ENCODE measurements around the gene HM13. TPM values are rescaled to one million over a fixed set of nuclear protein-coding genes. Genes with fewer than 3 reads are reported as not detected.
"Not testable (repeated sequence)": the region's sequence is repeated elsewhere in the genome, so short reads cannot be mapped to it uniquely, and the experiment has no call there.

Gene HM13
- total RNA-seq = 100 to 1,000 TPM; 120 to 206 TPM
- polyA plus RNA-seq (2013, experiment 1 of 2) = 85.1 TPM
- polyA plus RNA-seq (2013, experiment 2 of 2) = 81.4 TPM
- long read RNA-seq, experiment 1, partial matches to known transcripts = 1 of 32 reads
- long read RNA-seq, experiment 1, other reads (novel, unspliced or antisense) = 21 of 32 reads
- long read RNA-seq, experiment 2, transcript HM13-202 (12 exons, 1,606 nt) = major isoform, 143 of 185 reads
- long read RNA-seq, experiment 2, partial matches to known transcripts = 12 of 185 reads
- long read RNA-seq, experiment 2, other reads (novel, unspliced or antisense) = 23 of 185 reads
- long read RNA-seq, experiment 3, transcript HM13-202 (12 exons, 1,606 nt) = major isoform, 835 of 1,039 reads
- long read RNA-seq, experiment 3, transcript HM13-224 (3 exons, 3,932 nt) = minor isoform, 20 of 1,039 reads
- long read RNA-seq, experiment 3, transcript HM13-201 (13 exons, 1,809 nt) = minor isoform, 7 of 1,039 reads
- long read RNA-seq, experiment 3, transcript HM13-204 (13 exons, 3,810 nt) = minor isoform, 8 of 1,039 reads
- long read RNA-seq, experiment 3, partial matches to known transcripts = 73 of 1,039 reads
- long read RNA-seq, experiment 3, other reads (novel, unspliced or antisense) = 86 of 1,039 reads
- long read RNA-seq, experiment 4, transcript HM13-204 (13 exons, 3,810 nt) = minor isoform, 7 of 338 reads
- long read RNA-seq, experiment 4, transcript HM13-202 (12 exons, 1,606 nt) = major isoform, 299 of 338 reads
- long read RNA-seq, experiment 4, partial matches to known transcripts = 2 of 338 reads
- long read RNA-seq, experiment 4, other reads (novel, unspliced or antisense) = 27 of 338 reads

DNA sequence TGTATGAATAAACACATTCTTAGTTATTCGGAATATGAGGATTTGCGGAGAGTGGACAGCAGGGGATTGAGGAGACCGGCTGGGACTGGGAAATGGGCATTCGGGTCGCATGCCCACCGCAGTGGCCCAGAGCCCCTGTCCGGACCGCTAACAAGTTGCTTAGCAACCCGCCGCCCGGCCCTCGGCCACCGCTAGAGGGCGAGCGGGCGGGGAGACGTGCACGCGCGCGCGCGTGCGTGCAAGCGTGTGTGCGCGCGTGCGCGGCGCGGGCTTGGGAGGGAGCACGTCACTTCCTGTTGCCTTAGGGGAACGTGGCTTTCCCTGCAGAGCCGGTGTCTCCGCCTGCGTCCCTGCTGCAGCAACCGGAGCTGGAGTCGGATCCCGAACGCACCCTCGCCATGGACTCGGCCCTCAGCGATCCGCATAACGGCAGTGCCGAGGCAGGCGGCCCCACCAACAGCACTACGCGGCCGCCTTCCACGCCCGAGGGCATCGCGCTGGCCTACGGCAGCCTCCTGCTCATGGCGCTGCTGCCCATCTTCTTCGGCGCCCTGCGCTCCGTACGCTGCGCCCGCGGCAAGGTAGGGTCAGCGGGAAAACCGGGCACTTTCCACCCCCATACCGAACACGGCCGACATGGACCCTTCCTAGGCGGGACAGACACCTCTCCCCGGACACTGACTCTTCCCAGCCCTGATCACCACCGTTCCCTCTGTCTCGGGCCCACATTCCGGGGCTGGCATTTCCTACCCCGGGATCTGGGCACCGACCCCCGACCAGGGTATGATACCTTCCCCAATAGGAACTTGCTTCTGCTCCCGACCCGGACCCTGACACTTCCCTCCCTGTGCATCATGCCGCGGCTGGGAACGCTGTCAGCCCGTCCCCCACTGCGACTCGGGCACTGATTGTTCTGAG, at the start of gene HM13:
Gene HM13 (plus strand): TSS at position 289 of the 918 bp plus-strand sequence. CDS start 110 bp downstream, at position 399.
- H3K9ac ChIP-seq (ENCODE audit: extremely low read depth, low read length, poor library complexity, severe bottlenecking) = peak within 1 kb of the TSS; percentile 92
- TF ChIP-seq, protein P1, sequence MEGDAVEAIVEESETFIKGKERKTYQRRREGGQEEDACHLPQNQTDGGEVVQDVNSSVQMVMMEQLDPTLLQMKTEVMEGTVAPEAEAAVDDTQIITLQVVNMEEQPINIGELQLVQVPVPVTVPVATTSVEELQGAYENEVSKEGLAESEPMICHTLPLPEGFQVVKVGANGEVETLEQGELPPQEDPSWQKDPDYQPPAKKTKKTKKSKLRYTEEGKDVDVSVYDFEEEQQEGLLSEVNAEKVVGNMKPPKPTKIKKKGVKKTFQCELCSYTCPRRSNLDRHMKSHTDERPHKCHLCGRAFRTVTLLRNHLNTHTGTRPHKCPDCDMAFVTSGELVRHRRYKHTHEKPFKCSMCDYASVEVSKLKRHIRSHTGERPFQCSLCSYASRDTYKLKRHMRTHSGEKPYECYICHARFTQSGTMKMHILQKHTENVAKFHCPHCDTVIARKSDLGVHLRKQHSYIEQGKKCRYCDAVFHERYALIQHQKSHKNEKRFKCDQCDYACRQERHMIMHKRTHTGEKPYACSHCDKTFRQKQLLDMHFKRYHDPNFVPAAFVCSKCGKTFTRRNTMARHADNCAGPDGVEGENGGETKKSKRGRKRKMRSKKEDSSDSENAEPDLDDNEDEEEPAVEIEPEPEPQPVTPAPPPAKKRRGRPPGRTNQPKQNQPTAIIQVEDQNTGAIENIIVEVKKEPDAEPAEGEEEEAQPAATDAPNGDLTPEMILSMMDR (conservative IDR thresholded peaks at IDR 0.05) = peak; percentile 100
- Mint-ChIP-seq H3K36me3 (ENCODE audit: low read depth) (peaks cover 7% of the 10 kb centered on the region), H3K4me1 (no peaks in the 10 kb centered on the region), H3K4me3 (no peak within 1 kb of the TSS), H3K27me3 (ENCODE audit: insufficient read depth) (peaks cover 4% of the 10 kb centered on the region), H3K9me3 (no peaks in the 10 kb centered on the region), H3K27ac (no peak within 1 kb of the TSS)
- no peaks in the 10 kb centered on the region for H3K9me3 ChIP-seq (ENCODE audit: control insufficient read depth, low read length)
- peaks cover 25% of the 10 kb centered on the region for H3K36me3 ChIP-seq (ENCODE audit: control insufficient read depth, insufficient read depth, low read length)
- peak; percentile 96 for DNase-seq
- H3K4me1 ChIP-seq (ENCODE audit: control insufficient read depth, insufficient read depth, low read length) = peaks cover 6% of the 10 kb centered on the region
- H3K27me3 ChIP-seq (ENCODE audit: control insufficient read depth, insufficient read depth, low read length, poor library complexity, severe bottlenecking) = no peaks in the 10 kb centered on the region
- WGBS, 2 experiments (ENCODE audit: insufficient coverage in 1 of 2, insufficient read length in 1 of 2) = 1% methylated on average over 21 to 86 of the region's 86 CpGs
- H3K27ac ChIP-seq (ENCODE audit: low read depth, low read length) = peak within 1 kb of the TSS; percentile 54
- peak within 1 kb of the TSS; percentile 89 for H3K4me3 ChIP-seq (ENCODE audit: low read length)

- H3K27ac Mint-ChIP-seq; H3K4me3 ChIP-seq (ENCODE audit: low read length); H3K9ac ChIP-seq (ENCODE audit: extremely low read depth, low read length, poor library complexity, severe bottlenecking); H3K4me1 Mint-ChIP-seq; H3K4me1 ChIP-seq (ENCODE audit: control insufficient read depth, insufficient read depth, low read length); H3K27ac ChIP-seq (ENCODE audit: low read depth, low read length); H3K4me3 Mint-ChIP-seq; H3K36me3 Mint-ChIP-seq (ENCODE audit: low read depth); DNase-seq; H3K36me3 ChIP-seq (ENCODE audit: control insufficient read depth, insufficient read depth, low read length); H3K27me3 ChIP-seq (ENCODE audit: control insufficient read depth, insufficient read depth, low read length, poor library complexity, severe bottlenecking): not testable (repeated sequence)
- Mint-ChIP-seq H3K27me3 (ENCODE audit: insufficient read depth) (peaks cover 30% of the 10 kb centered on the region), H3K9me3 (peaks cover 60% of the 10 kb centered on the region)
- peaks cover 27% of the 10 kb centered on the region for H3K9me3 ChIP-seq (ENCODE audit: control insufficient read depth, low read length)
- WGBS, 2 experiments (ENCODE audit: insufficient coverage in 1 of 2, insufficient read length in 1 of 2) = 100% methylated on average over 6 of the region's 33 CpGs; no CpG with 5 or more reads in 1 of the 2 experiments
Observed at GRCh38 chr20:31470946-31471345, 43.3 kb upstream of the HM13 start.

DNA sequence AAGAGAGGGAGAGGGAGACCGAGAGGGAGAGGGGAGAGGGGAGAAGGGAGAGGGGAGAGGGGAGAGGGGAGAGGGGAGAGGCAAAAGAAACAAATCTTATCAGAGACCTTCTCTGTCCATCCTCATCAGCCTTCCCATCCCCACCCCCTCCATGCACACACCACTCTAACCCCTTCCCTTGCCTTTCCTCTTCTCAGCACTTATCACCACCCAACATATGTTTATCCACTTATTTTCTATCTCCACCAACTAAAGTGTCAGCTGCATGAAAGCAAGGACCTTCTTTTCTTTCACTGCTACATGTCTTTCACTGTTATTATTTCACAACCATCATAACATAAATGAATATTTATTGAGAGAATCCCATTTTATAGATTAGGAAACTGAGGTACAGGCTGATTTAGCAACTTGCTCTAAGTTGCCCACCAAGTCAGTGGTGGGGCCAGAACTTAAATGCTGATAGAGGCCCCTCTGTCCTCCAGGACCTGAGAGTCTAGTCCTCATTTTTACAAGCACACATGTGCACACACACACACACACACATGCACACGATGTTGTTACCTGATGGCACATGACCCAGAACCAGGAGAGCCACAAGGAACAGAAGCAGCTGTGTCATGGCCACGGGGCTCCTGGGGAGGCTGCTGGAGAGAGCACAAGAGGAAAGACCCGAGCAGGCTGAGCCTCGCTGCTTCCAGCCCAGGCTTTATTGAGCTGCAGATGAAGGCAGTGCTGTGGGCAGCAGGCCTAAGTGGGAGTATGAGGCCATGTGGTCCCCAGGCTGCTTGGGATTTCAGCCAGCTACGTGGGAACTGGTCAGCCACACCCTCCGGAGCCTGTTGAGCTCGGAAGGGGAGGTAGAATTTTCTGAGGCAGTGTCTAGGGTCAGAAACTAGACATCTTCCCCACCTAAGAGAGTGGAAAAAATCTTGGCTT, 41.6 kb upstream of the HM13 start:
- Histone ChIP-seq H3K4me1 (ENCODE audit: control insufficient read depth, insufficient read depth, low read length) (no peaks in the 10 kb centered on the region), H3K9me3 (ENCODE audit: control insufficient read depth, low read length) (peaks cover 28% of the 10 kb centered on the region), H3K27ac (ENCODE audit: low read depth, low read length) (no peak overlapping the region), H3K4me3 (ENCODE audit: low read length) (no peak overlapping the region), H3K36me3 (ENCODE audit: control insufficient read depth, insufficient read depth, low read length) (no peaks in the 10 kb centered on the region), H3K9ac (ENCODE audit: extremely low read depth, low read length, poor library complexity, severe bottlenecking) (no peak overlapping the region), H3K27me3 (ENCODE audit: control insufficient read depth, insufficient read depth, low read length, poor library complexity, severe bottlenecking) (no peaks in the 10 kb centered on the region)
- Mint-ChIP-seq H3K4me3 (no peak overlapping the region), H3K9me3 (peaks cover 62% of the 10 kb centered on the region), H3K27me3 (ENCODE audit: insufficient read depth) (peaks cover 47% of the 10 kb centered on the region), H3K36me3 (ENCODE audit: low read depth) (peaks cover 2% of the 10 kb centered on the region), H3K27ac (no peak overlapping the region), H3K4me1 (no peaks in the 10 kb centered on the region)
- no peak for DNase-seq
- TF ChIP-seq, protein P1 (conservative IDR thresholded peaks at IDR 0.05) = no peak
- WGBS, 2 experiments (ENCODE audit: insufficient coverage in 1 of 2, insufficient read length in 1 of 2) = 58 to 64% methylated on average over 4 to 7 of the region's 8 CpGs

Measured in endodermal cell (in vitro differentiated cells).